ENCODE data around the gene GASK1A.
"Not testable (repeated sequence)": the region's sequence is repeated elsewhere in the genome, so short reads cannot be mapped to it uniquely, and the experiment has no call there.

The GASK1A gene

DNA sequence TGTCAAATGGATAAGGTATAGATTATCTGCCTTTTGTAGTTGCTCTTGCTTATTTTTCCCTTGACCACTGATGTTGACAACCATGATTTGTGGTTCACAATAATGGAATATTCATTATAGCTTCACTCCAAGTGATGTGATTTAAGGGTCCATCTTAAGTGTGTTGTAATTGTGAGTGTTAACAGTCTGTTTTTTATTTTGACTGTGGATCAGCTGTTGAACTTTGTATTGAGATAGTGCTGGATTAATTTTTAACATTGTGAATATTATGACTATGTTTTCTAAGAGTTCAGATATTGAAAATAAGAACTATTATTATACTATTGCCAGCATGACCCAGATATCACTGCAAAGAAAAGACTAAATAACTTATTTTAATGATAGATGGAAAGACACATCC is 8.6 kb upstream of the GASK1A start:
- no peak for DNase-seq
- TF ChIP-seq POLR2A (IDR thresholded peaks at IDR 0.05; ENCODE audit: low read length) (no peak), GATA1 (IDR thresholded peaks at IDR 0.05; ENCODE audit: low read depth, low read length) (no peak)

DNA sequence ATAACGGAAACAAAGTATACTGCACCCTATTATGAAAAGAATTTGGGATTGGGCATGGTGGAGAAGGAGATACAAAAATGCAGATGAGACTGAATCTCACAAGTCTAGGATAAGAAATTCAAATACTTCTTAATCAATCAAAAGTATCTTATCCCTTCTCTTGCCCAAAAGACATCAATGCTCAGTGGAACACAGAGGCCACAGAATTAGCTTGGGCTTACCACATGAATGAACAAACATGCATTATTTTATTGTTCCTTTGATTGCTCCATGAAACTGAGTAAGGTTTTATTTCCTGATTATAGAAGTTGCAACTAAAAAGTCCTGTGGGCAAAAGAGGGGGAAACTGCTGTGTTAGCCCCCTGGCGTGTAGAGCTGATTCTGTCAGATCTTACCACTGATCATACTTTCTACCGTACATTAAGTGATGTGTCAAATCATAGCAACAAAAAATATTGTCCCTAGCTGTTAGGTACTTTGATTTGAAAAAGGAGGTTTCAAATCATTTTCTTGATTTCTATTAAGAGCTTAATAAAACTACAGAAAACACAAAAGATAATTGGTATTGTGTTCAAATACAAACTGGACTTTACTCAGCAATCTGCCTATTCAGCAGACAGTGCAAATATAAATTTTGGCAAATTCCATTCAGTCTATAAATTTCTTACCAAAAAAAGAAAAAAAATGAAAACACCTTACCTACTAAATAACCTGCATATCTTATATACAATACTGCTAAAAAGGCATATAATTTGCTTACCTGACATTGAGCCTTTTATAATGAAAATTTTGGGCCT is 7.9 kb upstream of the GASK1A start:
- DNase-seq, result no peak
- no peak for TF ChIP-seq GATA1 (IDR thresholded peaks at IDR 0.05; ENCODE audit: low read depth, low read length)
- TF ChIP-seq POLR2A (IDR thresholded peaks at IDR 0.05; ENCODE audit: low read length), result no peak

DNA sequence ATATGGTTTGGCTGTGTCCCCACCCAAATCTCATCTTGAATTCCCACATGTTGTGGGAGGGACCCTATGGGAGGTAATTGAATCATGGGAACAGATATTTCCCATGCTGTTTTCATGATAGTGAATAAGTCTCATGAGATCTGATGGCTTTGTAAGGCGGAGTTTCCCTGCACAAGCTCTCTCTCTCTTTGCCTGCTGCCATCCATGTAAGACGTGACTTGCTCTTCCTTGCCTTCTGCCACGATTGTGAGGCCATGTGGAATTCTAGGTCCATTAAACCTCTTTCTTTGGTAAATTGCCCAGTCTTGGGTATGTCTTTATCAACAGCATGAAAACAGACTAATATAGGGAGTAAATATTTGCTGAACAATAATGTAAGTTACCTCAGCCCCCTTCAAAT is 4.2 kb upstream of the GASK1A start:
- not testable (repeated sequence) for DNase-seq

DNA sequence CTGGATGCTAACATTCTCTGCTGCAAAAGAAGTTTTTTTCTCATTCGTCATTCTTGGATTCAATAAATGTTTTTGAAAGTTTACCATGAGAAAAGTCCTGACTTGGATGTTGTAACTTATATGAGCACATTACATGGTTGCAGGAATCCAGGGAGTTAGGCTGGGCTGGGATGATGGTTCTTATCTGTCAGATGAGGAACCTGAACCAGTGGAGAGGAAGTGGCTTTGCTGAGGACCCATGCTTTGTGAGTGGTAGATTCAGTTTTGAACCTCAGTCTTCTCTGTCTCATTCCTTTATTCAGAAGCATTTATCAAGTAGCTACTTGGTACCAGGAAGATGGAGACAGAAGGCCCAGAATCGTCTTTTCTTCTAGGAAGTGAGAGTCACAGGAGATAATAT is 3.7 kb upstream of the GASK1A start:
- no peak for DNase-seq
- no peak for TF ChIP-seq POLR2A (IDR thresholded peaks at IDR 0.05; ENCODE audit: low read length)
- no peak for TF ChIP-seq GATA1 (IDR thresholded peaks at IDR 0.05; ENCODE audit: low read depth, low read length)

DNA sequence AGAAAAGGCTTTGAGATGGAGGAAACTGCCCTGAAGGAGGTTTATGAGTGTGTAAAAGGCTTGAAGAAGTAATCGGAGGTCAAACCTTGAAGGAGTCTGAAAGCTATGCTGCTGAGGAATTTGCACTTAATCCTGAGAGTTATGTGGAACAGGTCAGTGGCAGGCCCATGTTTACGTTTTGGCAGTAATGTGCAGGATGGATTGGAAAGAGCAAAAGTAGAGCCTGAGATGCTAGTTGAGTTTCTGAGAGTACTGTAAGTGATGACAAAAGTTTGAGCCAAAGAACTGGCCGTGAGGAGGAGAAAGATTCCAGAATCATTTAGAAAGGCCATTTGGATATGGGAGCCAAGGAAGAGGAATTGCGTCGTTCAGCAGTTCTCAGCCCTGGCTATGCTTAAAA is 3.2 kb upstream of the GASK1A start:
- TF ChIP-seq POLR2A (IDR thresholded peaks at IDR 0.05; ENCODE audit: low read length), result no peak
- no peak for DNase-seq

DNA sequence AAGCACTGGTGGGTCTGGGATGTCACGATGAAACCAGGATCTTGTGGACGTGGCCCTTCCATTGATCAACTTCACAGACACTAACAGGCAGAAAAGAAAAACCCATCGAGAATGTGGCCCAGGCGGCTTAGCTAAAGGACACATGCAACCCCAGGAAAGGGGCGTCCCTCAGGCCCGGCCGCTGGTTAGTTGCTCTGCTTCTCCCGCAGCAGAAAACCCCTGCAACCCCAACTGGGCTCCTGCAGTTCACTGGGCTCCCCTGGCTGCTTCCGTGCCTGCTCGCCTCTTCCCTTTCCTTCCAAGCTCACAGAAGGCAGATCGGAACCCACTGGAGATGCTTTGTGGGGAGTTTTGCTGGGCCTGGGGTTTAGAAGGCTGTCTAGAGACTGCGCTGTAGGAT is 1.1 kb downstream of the GASK1A start:
- TF ChIP-seq POLR2A (IDR thresholded peaks at IDR 0.05; ENCODE audit: low read length) (no peak), GATA1 (IDR thresholded peaks at IDR 0.05; ENCODE audit: low read depth, low read length) (no peak)
- no peak for DNase-seq

GRCh38 chr3:42980909-42981308 is 1.8 kb downstream of the GASK1A start:
- DNase-seq, result no peak
- TF ChIP-seq POLR2A (IDR thresholded peaks at IDR 0.05; ENCODE audit: low read length) (no peak), GATA1 (IDR thresholded peaks at IDR 0.05; ENCODE audit: low read depth, low read length) (no peak)

DNA sequence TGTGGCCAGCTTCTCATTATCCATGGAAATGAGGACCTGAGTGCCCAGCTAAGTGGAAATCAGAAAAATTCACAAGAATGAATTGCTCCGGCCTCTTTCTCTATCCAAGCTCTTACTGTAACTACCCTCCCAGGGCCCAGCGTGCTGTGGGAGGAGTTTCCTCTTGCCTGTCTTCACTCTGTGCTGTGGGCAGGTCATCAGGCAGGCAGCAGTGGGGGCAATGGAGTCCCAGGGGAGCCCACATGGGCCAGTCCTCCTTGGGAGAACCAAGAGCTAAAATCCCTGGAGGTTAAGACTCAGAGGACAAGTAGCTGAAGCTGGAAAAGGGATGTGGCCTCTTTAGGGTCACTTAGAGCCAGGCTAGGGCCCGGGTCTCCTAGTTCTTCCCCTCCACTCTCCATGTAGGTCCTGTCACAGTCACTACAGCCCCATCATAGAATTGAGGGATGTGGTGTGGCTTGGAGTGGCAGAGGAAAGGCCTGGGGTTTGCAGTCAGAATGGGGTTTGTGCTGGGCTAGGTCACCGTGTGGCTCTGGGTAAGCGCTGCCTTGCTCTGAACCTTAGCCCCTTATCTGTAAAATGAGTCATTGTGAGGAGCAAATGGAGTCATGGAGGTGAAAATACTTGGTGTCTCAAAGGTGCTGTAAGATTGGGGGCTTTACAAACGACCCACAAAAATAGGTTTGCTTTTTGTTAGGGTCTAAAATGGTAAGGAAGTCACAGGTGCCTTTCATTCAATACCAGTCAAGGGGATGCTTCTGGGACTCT is 3.7 kb downstream of the GASK1A start:
- TF ChIP-seq GATA1 (IDR thresholded peaks at IDR 0.05; ENCODE audit: low read depth, low read length) (no peak), POLR2A (IDR thresholded peaks at IDR 0.05; ENCODE audit: low read length) (no peak)
- DNase-seq, result no peak

DNA sequence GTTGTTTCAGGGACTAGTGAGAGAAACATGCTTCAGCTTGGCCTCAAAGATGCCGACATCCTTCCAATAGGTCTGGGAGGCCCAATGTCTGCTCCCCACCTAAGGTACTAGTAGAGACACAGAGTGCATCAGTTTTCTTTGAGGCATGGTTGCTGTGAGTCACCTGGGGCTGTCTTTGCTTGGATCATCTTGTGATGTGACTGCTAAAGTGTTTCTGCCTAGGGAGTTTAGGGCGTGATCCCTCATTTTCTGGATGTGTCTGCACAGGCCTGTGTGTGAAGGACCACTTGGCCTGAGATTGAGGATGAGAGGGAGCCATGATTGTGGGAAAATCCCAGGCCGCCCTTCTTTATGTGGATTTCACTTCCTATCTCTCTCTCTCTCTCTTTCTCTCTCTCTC is 4.8 kb downstream of the GASK1A start:
- TF ChIP-seq POLR2A (IDR thresholded peaks at IDR 0.05; ENCODE audit: low read length), result no peak
- no peak for TF ChIP-seq GATA1 (IDR thresholded peaks at IDR 0.05; ENCODE audit: low read depth, low read length)
- DNase-seq, result no peak

GRCh38 chr3:42984701-42985100 is 5.6 kb downstream of the GASK1A start:
- no peak for DNase-seq
- TF ChIP-seq GATA1 (IDR thresholded peaks at IDR 0.05; ENCODE audit: low read depth, low read length), result no peak
- TF ChIP-seq POLR2A (IDR thresholded peaks at IDR 0.05; ENCODE audit: low read length), result no peak

DNA sequence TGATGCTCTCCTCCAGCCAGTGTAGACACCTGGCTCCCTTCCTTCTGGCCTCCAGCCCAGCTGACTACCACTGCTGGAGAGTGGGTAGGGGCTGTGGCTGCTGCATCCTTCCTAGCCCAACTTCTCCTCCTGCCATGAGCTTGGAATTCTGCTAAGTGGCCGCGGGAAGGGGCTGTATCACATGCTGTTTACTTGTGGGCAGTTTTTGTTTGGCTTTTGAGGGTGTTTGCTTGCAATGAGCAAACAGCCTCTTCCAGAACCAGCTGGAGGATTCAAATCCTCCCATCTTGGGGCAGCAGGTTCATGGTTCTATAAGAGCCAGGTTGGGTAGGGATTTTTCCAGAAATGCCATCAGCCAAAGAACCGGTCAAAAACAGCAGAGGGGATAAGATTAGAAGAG is 9.0 kb downstream of the GASK1A start:
- TF ChIP-seq GATA1 (IDR thresholded peaks at IDR 0.05; ENCODE audit: low read depth, low read length), result no peak
- no peak for TF ChIP-seq POLR2A (IDR thresholded peaks at IDR 0.05; ENCODE audit: low read length)
- DNase-seq, result no peak

DNA sequence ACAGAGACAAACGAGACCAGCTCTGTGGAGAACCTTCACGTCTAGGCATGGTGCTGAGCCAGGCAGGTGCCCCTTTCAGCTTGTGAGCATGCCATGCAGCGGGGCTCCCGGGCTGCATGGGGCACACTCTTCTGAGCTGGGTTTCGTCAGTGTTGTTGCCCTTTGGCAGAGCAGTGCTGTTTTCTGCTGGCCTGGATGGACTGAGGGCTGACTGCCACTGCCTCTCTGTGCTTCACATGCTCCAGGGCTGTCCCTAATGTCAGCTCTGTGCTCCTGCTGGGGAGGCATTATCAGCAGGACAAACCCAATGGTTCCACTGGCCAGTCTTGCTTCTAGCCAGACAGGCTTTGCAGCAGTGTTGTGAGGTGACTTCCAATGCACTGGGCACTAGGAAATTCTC is 9.5 kb downstream of the GASK1A start:
- TF ChIP-seq POLR2A (IDR thresholded peaks at IDR 0.05; ENCODE audit: low read length), result no peak
- no peak for DNase-seq

DNA sequence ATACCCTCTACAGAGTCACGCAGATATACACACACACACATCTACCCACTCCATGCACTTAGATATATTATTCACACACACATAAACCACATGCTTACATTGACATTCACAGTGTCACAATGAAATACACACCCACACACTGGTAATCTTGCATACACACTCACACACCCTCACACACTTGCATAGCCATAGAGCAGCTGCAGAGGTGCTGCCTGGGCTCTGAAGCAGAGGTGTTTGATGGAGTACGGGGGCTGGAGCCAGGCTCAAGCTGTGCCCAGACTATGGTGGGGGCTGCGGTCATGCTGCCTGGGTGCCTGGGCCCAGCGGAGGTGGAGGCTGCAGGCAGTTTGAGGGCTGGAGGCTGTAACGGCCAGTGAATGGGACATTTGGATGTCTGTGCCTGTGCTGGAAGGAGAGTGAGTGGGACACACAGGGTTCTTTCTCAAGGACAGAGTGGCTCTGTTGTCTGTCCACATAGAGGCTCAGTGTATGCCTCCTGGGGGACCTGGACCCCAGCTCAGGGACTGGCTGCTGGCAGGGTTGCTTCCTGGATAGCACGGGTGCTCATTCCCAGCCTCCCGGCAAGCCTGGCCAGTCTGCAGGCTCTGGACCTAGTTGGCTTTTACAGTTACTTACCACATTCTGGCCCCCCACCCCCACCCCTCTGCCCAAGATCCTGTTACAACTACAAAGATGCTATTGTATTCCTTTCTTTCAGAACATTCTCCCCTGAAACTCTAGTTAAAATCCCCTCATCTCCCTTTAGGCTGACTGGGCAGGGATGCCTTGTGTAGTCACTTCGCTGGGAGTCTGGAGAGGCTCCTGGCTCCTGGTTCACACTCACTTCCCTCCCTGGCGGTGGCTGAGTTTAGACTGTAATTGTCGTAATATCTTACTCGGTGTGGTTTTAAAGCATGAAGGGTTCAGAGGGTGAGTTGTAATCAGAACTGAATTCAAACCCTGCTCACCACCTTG is 12.5 kb downstream of the GASK1A start:
- DNase-seq, result no peak
- TF ChIP-seq GATA1 (IDR thresholded peaks at IDR 0.05; ENCODE audit: low read depth, low read length), result no peak
- TF ChIP-seq POLR2A (IDR thresholded peaks at IDR 0.05; ENCODE audit: low read length), result no peak

- DNase-seq, result no peak
- TF ChIP-seq GATA1 (IDR thresholded peaks at IDR 0.05; ENCODE audit: low read depth, low read length) (no peak), POLR2A (IDR thresholded peaks at IDR 0.05; ENCODE audit: low read length) (no peak)
These were observed 15.5 kb downstream of the GASK1A start for GRCh38 chr3:42994595-42994994.
